NCI-H510A treated with DMSO at 0.1 percent for 48 hours (cell line): ENCODE data around the gene PKDREJ.

Experiments used
- DNase-seq: peaks from one replicate; lab custom pipeline; 2025; lab: John Stamatoyannopoulos, UW

PKDREJ gene

DNA sequence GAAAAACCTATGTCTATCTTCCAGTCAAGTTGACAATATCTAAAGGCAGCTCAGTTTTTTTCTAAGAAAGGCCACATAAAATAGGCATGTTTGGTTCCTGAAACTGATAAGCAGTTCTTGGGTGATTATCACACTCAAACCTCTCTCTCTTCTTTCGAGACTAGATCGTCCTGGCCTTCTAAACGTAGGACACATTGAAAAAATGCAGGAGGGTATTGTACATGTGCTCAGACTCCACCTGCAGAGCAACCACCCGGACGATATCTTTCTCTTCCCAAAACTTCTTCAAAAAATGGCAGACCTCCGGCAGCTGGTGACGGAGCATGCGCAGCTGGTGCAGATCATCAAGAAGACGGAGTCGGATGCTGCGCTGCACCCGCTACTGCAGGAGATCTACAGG, 28.2 kb downstream of the PKDREJ start:
- no peak for DNase-seq

DNA sequence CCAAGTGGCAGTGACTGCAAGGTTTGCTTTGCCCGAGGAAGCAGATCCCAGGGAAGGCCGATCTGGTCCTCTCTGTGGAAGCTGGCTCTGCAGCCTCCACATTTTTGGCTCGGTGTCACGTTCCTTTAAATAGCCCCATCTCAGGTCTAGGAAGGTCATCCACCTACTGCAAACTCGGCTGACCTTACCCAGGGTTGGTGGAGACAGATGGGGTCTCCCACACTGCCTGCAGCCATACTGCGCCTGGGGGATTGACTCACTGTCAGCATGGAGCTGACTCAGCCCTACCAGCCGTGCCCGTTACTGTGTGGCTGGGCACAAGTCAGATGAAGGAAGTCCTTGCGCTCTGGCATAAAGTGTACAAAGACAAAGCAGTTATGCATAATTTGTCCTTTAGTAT, 29.9 kb downstream of the PKDREJ start:
- no peak for DNase-seq

DNA sequence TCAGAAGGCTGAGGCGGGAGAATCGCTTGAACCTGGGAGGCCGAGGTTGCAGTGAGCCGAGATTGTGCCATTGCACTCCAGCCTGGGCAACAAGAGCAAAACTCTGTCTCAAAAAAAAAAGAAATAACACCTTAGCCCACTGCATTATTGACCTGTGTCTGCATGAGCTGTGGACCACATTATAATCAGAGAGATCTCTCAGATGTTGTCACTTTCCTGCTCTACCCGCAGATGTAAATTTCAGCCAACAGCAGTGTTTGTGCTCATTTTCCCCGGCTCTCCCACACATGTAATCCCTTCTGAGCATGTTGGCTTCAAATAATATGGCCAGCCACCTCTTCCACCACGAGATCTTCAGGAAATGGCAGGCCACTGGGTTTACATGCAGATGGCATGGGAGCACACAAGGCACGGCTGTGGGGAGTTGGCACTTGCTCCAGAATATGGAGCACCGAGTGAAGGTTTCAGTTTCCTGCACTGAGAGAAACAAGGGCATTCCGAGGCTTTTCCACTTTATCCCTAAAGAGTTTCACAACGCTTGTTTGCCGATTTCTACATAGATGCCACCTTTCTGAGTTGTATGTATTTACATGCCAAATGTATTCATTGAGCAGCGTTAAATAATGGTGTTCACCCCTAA, 32.8 kb downstream of the PKDREJ start:
- DNase-seq: no peak

DNA sequence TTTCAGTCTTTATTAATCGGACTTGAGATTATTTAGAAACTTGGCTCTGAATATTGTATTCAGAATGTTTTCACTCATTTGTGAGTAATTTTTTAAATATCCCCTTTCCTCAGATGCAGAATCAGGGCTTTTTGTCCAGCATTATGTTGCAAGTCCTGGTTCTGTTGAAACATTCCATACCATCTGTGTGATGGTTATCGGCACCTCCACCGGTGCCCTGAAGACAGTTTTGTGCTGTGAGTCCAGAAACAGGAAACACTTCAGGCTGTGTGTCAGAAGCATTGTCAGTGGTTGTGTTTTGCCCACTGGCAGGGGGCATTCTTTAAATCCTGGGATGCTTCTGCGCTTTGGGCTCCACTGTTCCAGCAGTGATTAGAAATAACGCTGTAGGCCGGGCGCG, 33.4 kb downstream of the PKDREJ start:
- DNase-seq: no peak

DNA sequence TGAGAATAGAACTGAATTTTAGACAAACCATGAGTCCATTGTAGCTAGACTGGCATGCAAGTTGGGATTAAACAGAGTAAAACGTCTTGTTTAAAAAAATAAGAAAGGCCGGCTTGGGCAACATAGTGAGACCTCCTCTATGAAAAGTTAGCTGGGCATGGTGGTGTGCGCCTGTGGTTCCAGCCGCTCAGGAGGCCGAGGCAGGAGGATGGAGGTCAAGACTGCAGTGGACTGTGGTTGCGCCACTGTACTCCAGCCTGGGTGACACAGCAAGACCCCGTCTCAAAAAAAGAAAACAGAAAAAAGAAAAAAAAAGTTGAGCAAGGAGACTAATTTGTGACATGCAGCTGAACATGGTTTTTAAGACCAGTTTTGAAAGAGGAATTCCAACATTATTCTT, 36.6 kb downstream of the PKDREJ start:
- DNase-seq: no peak

DNA sequence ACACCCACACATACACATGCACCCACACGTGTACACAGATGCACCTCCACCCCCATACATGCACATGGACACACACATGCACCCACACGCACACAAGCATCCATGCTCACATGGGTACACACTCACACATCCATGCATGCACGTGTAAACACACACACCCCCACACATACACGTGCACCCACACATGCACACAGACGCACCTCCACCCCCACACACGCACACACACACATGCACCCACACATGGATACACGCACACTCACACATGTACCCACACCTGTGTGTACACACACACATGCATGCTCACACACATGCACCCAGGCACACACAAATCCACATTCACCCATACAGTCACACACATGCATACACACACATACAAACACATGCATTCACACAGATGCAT, 37.5 kb downstream of the PKDREJ start:
- DNase-seq: no peak

DNA sequence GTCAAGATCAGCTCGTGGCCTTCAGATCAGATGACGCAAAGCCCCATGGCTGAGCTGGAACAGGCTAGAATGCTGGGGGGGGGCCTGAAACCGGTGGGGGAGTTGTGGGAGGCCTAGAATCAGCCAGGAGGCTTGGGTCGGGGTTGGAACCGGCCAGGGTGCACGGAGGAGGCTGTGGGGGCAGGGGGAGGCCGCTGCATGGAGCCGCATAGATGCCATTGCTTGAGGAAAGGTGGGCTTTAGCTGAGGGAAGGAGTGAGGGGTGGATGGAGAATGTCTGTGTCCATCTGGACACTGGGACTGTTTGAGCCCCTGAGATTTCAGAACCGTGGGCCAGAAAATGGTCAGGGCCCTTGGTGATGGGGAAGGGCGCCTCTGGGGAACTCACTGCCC, 38.2 kb downstream of the PKDREJ start:
- no peak for DNase-seq

DNA sequence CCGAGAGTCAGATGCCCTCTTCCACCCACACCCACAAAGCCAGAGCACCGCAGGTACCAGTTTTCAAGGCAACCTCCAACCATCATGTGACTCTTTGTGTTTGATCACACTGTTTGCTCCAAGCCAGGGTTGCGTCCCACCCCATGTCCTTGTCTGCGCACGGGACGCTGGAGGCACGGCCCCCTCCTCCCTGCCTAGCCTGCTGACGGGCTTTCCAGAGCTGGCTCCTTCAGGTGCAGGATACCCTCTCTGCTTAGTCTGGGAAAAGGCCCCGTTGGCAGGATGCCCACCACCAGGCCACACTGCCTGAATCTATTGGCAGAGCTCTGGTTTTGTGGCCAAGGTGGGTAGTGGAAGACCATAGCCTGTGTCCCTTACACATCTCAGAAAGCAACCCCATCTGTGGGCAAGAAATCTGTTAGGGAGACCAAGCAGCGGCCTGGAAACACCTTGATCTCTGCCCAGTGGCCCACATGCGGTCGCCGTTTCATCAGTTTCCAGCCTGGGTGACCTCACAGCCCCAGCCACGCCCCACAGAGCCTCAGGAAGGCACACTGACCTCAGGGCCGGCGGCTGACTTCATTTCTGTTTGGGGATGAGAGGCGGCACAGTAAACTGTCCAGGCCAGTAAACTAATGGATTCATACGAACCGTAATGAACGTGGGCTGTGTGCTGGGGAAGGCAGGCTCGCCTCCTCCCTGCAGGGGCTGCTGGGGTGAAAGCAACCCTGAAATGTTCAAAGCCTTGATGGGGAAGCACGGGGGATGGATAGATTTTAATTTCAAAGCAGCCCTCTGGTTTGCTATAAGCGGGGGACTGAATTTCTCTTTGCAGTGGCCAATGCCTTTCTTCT, 38.9 kb downstream of the PKDREJ start:
- no peak for DNase-seq

DNA sequence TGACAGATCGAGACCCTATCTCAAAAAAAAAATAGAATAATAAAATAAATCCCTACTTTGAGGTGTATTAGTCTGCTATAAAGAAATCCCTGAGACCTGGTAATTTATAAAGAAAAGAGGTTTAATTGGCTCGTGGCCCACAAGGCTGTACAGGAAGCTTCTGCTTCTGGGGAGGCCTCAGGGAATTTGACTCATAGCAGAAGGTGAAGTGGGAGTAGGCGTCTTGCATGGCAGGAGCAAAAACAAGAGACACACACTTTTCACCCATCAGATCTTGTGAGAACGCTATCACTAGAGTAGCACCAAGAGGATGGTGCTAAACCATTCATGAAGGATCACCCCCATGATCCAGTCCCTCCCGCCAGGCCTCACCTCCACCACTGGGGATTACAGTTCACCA, 42.2 kb downstream of the PKDREJ start:
- no peak for DNase-seq

DNA sequence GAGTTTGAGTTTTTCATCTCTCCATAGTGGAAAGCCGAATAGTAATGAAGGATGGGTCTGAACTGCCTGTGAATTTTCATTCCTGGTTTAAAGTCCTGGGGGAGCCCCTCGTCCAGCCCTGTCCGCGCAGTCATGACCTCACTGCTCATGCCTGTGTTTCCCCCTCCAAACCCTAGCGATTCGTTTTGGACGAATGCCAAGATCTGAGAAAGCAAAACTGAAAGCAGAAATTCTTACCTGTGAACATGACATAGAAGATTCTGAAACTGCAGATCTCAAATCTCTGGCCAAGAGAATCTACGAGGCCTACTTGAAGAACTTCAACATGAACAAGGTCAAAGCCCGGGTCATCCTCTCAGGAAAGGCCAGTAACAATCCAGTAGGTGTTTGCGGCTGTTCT, 43.5 kb downstream of the PKDREJ start:
- DNase-seq: peak; percentile 32

DNA sequence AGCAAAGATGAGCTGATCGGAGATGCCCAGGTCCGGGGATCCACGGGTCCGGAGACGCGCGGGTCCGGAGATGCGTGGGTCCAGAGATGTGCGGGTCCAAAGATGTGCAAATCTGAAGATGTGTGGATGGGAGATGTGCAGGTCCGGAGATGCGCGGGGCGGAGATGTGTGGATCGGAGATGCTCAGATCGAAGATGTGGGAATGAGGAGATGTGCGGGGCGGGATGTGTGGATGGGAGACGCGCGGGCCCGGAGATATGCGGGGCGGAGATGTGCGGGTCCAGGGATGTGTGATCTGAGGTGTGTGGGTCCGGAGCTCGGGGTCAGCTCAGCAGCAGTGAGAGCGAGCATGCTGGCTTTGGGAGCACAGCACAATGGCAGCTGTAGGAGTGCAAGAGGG, 48.5 kb downstream of the PKDREJ start:
- DNase-seq: no peak

DNA sequence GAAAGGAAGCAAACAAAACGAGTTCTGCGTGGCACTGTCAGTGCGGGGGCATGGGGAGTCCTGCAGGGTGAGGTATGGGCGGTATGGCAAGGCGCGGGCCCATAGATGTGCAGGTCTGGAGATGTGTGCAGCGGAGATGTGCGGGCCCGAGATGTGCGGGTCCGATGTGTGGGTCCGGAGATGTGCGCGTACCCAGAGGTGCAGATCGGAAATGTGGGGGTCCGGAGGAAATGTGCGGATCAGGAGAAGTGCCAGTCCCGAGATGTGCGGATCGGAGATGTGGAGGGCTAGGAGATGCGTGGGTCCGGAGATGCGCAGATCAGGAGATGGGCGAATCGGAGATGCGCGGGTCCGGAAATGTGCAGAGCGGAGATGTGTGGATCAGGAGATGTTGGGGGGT, 49.0 kb downstream of the PKDREJ start:
- no peak for DNase-seq

DNA sequence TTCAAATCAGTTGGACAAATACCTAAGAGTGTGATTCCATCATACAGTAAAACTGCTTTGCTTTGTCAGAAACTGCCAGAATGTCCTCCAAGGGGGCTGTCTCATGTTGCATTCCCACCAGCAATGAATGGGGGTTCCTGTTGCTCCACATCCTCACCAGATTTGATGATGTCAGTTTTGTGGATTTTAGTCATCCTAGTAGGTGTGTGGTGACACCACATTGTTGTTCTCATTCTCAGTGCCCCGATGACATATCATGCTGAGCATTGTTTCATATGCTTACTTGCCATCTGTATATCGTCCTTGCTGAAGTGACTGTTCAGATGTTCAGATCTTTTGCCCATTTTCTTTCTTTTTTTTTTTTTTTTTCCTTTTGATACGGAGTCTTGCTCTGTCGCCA, 50.1 kb downstream of the PKDREJ start:
- DNase-seq: no peak

DNA sequence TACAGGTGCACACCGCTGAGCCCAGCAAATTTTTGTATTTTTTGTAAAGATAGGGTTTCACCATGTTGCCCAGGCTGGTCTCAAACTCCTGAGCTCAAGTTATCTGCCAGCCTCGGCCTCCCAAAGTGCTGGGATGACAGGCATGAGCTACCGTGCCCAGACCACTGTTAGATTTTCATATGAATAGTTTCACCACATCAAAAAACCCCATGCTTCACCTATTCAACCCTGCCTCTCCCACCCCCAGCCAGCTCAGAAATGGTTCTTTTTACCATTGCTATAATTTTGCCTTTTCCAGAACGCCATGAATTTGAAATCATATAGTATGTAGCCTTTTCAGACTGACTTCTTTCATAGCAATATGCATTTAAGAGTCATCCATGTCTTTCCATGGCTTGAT, 50.9 kb downstream of the PKDREJ start:
- no peak for DNase-seq

DNA sequence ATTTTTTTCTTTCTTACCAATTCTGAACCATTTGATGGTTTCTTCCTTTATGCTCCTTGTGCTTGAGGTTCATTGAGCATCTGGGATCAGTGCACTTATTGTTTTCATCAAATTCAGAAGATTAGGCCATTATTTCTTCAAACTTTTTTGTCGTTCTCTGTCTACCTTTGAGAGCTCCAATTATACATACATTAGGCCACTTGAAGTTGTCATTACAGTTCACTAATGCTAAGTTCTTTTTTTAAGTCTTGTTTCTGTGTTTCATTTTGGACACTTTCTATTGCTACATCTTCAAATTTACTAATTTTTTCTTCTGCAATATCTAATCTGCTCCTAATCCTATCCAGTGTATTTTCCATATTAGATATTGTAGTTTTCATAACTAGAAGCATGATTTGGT, 53.9 kb downstream of the PKDREJ start:
- no peak for DNase-seq
